ENCODE results near the gene HECTD4. TPM values are rescaled to one million over a fixed set of nuclear protein-coding genes. Genes with fewer than 3 reads are reported as not detected.

The HECTD4 gene
- total RNA-seq, 1 donor from 2014 or later, result 63.3 TPM

GRCh38 chr12:112185093-112185923, 196.9 kb downstream of the HECTD4 start:
- Mint-ChIP-seq H3K27me3 (ENCODE audit: unreplicated experiment) (no peaks in the 10 kb centered on the region), H3K4me1 (ENCODE audit: unreplicated experiment) (no peaks in the 10 kb centered on the region), H3K4me3 (ENCODE audit: unreplicated experiment) (no peak overlapping the region), H3K27ac (ENCODE audit: unreplicated experiment) (no peak overlapping the region), H3K9me3 (ENCODE audit: unreplicated experiment) (no peaks in the 10 kb centered on the region), H3K36me3 (ENCODE audit: unreplicated experiment) (peaks cover 26% of the 10 kb centered on the region)
- TF ChIP-seq CTCF (IDR thresholded peaks at IDR 0.05), result no peak
- no peak for DNase-seq (ENCODE audit: extremely low spot score, unreplicated experiment)

- H3K4me3 Mint-ChIP-seq (ENCODE audit: unreplicated experiment), result no peak overlapping the region
- no peak overlapping the region for H3K27ac Mint-ChIP-seq (ENCODE audit: unreplicated experiment)
- no peak for DNase-seq (ENCODE audit: extremely low spot score, unreplicated experiment)
- H3K9me3 Mint-ChIP-seq (ENCODE audit: unreplicated experiment), result no peaks in the 10 kb centered on the region
- peaks cover 27% of the 10 kb centered on the region for H3K36me3 Mint-ChIP-seq (ENCODE audit: unreplicated experiment)
- no peaks in the 10 kb centered on the region for H3K4me1 Mint-ChIP-seq (ENCODE audit: unreplicated experiment)
- no peak for TF ChIP-seq CTCF (IDR thresholded peaks at IDR 0.05)
- no peaks in the 10 kb centered on the region for H3K27me3 Mint-ChIP-seq (ENCODE audit: unreplicated experiment)
Measured at GRCh38 chr12:112184056-112184887, 198.0 kb downstream of the HECTD4 start.

GRCh38 chr12:112183141-112184021, 198.8 kb downstream of the HECTD4 start:
- no peak for DNase-seq (ENCODE audit: extremely low spot score, unreplicated experiment)
- H3K4me1 Mint-ChIP-seq (ENCODE audit: unreplicated experiment), result no peaks in the 10 kb centered on the region
- no peaks in the 10 kb centered on the region for H3K27me3 Mint-ChIP-seq (ENCODE audit: unreplicated experiment)
- peaks cover 29% of the 10 kb centered on the region for H3K36me3 Mint-ChIP-seq (ENCODE audit: unreplicated experiment)
- no peak for TF ChIP-seq CTCF (IDR thresholded peaks at IDR 0.05)
- H3K9me3 Mint-ChIP-seq (ENCODE audit: unreplicated experiment), result no peaks in the 10 kb centered on the region
- H3K27ac Mint-ChIP-seq (ENCODE audit: unreplicated experiment), result no peak overlapping the region
- no peak overlapping the region for H3K4me3 Mint-ChIP-seq (ENCODE audit: unreplicated experiment)

GRCh38 chr12:112182499-112182898, 199.7 kb downstream of the HECTD4 start:
- H3K27me3 Mint-ChIP-seq (ENCODE audit: unreplicated experiment), result no peaks in the 10 kb centered on the region
- no peak for TF ChIP-seq CTCF (IDR thresholded peaks at IDR 0.05)
- no peak overlapping the region for H3K4me3 Mint-ChIP-seq (ENCODE audit: unreplicated experiment)
- no peaks in the 10 kb centered on the region for H3K9me3 Mint-ChIP-seq (ENCODE audit: unreplicated experiment)
- H3K27ac Mint-ChIP-seq (ENCODE audit: unreplicated experiment), result no peak overlapping the region
- no peak for DNase-seq (ENCODE audit: extremely low spot score, unreplicated experiment)
- no peaks in the 10 kb centered on the region for H3K4me1 Mint-ChIP-seq (ENCODE audit: unreplicated experiment)
- peaks cover 31% of the 10 kb centered on the region for H3K36me3 Mint-ChIP-seq (ENCODE audit: unreplicated experiment)
